HG03565 (cell line): ENCODE results near the gene EIF3A.
A peak's percentile ranks its signal among the peaks of the same experiment; 100 is the strongest.
"Not testable (repeated sequence)": the region's sequence is repeated elsewhere in the genome, so short reads cannot be mapped to it uniquely, and the experiment has no call there.

ENCODE experiments used
- ATAC-seq: cut with Tn5 transposase; IDR thresholded peaks from one replicate; pipeline ENCODE4 v1.9.1; 2021; ENCODE audit warnings: mild to moderate bottlenecking, moderate library complexity; ENCODE audit not compliant: unreplicated experiment

Gene EIF3A

GRCh38 chr10:119103241-119103902 is 22.8 kb upstream of the EIF3A start:
- peak; percentile 11 for ATAC-seq

- ATAC-seq = no peak
These were observed 20.9 kb upstream of the EIF3A start for GRCh38 chr10:119101366-119102098.

- no peak for ATAC-seq
These were observed 20.0 kb upstream of the EIF3A start for GRCh38 chr10:119100434-119101238.

GRCh38 chr10:119098576-119098975 is 18.0 kb upstream of the EIF3A start:
- no peak for ATAC-seq

- not testable (repeated sequence) for ATAC-seq
These were observed 16.2 kb upstream of the EIF3A start for GRCh38 chr10:119096641-119097415.

- ATAC-seq = no peak
These were observed 15.0 kb upstream of the EIF3A start for GRCh38 chr10:119095640-119096039.

GRCh38 chr10:119090968-119091367 is 10.4 kb upstream of the EIF3A start:
- ATAC-seq = no peak

GRCh38 chr10:119090026-119090795 is 9.6 kb upstream of the EIF3A start:
- no peak for ATAC-seq

- ATAC-seq = no peak
These were observed 6.8 kb upstream of the EIF3A start for GRCh38 chr10:119087271-119087882.

- no peak for ATAC-seq
These were observed 4.3 kb upstream of the EIF3A start for GRCh38 chr10:119084896-119085295.

GRCh38 chr10:119079599-119080520 is 757 bp downstream of the EIF3A start:
- ATAC-seq = peak; percentile 33

GRCh38 chr10:119078422-119079179 is 2.0 kb downstream of the EIF3A start:
- ATAC-seq = no peak

GRCh38 chr10:119073584-119073983 is 7.0 kb downstream of the EIF3A start:
- no peak for ATAC-seq

- ATAC-seq = no peak
These were observed 10.0 kb downstream of the EIF3A start for GRCh38 chr10:119070395-119071165.

- no peak for ATAC-seq
These were observed 18.7 kb downstream of the EIF3A start for GRCh38 chr10:119061926-119062325.

GRCh38 chr10:119061352-119061751 is 19.3 kb downstream of the EIF3A start:
- no peak for ATAC-seq

GRCh38 chr10:119060107-119060506 is 20.5 kb downstream of the EIF3A start:
- ATAC-seq = no peak
